ENCODE results near the gene CCDC85B.
A peak's percentile ranks its signal among the peaks of the same experiment; 100 is the strongest.

DNA sequence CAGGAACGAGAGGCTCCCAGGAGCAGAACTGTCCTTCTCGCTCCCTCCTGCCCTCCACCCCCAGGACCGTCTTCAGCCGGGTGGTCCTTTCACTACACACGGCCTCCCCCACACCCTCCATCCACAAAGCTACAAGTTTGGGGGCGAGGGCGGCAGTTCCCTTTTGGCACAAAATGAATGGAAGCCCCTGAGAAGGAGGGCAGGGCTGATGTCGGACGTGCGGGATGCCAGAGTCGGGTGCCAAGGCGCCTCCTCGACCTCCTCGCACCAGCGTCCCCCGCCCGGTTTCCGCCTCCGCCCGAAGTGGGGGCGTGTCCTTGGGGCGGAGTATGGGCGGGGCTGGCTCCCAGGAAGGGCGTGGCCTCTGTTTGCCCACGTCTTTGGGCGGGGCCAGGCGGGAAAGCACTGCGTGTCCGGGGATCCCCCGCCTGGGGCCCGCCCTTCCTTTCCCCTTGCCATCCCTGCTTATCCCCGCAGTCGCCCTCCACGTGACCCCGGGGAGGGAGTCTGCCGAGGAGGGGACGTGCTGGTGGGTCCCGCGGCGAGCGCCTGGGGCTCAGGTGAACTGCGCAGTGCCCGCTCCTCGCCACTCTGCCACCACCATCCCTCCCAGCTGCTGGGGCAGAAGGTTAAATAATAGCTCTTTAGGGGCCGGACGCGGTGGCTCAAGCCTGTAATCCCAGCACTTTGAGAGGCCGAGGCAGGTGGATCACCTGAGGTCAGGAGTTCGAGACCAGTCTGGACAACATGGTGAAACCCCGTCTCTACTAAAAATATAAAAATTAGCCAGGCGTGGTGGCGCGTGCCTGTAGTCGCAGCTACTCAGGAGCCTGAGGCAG, 16.9 kb upstream of the CCDC85B start:
- TF ChIP-seq, protein P1, sequence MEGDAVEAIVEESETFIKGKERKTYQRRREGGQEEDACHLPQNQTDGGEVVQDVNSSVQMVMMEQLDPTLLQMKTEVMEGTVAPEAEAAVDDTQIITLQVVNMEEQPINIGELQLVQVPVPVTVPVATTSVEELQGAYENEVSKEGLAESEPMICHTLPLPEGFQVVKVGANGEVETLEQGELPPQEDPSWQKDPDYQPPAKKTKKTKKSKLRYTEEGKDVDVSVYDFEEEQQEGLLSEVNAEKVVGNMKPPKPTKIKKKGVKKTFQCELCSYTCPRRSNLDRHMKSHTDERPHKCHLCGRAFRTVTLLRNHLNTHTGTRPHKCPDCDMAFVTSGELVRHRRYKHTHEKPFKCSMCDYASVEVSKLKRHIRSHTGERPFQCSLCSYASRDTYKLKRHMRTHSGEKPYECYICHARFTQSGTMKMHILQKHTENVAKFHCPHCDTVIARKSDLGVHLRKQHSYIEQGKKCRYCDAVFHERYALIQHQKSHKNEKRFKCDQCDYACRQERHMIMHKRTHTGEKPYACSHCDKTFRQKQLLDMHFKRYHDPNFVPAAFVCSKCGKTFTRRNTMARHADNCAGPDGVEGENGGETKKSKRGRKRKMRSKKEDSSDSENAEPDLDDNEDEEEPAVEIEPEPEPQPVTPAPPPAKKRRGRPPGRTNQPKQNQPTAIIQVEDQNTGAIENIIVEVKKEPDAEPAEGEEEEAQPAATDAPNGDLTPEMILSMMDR (IDR thresholded peaks at IDR 0.05): peak in 2 of 7 experiments; percentile 5
- TF ChIP-seq POLR2A (IDR thresholded peaks at IDR 0.05): peak; percentile 38 to 83 (median 72)

Measured in body of pancreas (tissue), 4 donors.